NCI-H1105 treated with DMSO at 0.1 percent for 48 hours (cell line): Measurements from ENCODE around the gene KLC1.
"Not testable (repeated sequence)": the region's sequence is repeated elsewhere in the genome, so short reads cannot be mapped to it uniquely, and the experiment has no call there.

Source experiments
- DNase-seq: peaks from one replicate; lab custom pipeline; 2025; lab: John Stamatoyannopoulos, UW

KLC1 gene

DNA sequence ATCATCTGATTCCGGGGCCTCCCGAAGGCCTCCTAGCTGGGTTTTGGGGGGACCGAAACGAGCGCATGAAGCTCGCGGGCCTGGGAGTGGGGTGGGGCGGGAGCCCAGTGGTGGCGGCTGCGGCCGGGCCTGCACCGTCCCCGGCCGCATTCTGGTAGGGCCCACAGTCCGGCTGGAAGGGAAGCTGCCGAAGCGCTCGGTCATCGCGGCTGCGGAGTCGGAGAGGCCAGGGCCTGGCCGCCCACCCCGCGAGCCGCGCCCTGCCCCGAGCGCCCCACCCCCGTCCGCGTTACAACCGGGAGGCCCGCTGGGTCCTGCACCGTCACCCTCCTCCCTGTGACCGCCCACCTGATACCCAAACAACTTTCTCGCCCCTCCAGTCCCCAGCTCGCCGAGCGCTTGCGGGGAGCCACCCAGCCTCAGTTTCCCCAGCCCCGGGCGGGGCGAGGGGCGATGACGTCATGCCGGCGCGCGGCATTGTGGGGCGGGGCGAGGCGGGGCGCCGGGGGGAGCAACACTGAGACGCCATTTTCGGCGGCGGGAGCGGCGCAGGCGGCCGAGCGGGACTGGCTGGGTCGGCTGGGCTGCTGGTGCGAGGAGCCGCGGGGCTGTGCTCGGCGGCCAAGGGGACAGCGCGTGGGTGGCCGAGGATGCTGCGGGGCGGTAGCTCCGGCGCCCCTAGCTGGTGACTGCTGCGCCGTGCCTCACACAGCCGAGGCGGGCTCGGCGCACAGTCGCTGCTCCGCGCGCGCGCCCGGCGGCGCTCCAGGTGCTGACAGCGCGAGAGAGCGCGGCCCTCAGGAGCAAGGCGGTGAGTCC lies at the start of gene KLC1:
TSS of gene KLC1 (plus strand) at position 528 of the 819 bp plus-strand sequence. CDS start 25,354 bp downstream, outside the sequence.
- peak; percentile 51 for DNase-seq

- no peak for DNase-seq
Observed at GRCh38 chr14:103581206-103581605, 47.8 kb upstream of the KLC1 start.

DNA sequence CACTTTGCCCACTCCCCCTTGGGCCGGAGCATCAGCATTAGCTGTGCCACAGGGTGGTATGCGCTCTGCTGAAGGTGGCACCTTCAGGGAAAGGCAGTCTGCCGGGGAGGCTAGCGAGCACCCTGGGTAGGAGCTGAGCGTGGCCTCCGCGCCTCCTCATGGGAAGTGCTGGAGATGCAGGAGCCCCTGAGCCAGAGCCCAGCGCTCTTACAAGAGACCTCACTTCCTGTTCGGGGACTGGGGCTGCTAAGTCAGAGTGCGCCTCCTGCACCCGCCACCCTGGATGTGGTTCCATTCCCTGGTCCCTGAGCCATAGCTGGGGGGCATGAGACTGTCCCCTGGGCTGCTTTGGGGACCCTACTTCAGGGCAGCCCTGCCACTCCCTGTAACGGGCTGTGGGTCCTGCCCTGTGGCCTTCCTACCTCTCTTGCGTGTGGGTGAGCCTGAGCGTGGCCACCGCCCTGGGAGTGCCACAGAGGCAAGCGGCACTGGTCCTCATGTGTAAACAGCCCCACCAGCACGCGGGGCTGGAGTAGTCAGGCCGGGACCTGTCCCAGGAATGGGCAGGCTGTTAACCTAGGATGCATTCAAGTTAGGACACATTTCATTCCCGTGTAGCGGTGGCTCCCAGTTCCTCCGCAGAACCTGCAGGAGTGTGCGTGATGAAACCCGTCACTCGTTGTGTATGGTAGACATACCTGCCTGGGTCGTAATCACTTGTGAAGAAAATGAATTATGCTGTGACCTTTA lies 46.9 kb upstream of the KLC1 start:
- no peak for DNase-seq

DNA sequence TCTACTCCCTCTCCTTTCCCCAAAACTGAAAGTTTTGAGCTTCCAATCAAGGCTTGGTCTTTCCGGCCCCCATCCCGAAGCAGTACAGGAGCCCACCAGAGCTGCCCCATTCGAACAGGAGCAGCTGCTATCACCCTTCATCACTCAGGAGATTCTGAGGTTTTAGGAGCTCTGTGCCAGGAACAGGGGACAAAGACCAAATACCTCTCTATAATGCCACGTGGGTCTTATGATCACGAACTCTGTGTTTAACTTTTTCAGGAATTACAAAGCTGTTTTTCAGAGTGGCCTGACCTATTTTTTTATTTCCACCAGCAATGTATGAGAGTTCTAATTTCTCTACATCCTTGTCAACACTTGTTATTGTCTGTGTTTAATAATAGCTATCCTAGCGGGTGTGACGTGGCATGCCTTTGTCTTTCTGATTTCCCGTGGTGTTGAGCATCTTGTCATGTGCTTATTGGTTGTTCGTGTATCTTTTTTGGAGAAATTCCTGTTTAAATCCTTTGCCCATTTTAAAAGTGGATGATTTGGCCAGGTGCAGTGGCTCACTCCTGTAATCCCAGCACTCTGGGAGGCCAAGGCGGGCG lies 44.6 kb upstream of the KLC1 start:
- no peak for DNase-seq

DNA sequence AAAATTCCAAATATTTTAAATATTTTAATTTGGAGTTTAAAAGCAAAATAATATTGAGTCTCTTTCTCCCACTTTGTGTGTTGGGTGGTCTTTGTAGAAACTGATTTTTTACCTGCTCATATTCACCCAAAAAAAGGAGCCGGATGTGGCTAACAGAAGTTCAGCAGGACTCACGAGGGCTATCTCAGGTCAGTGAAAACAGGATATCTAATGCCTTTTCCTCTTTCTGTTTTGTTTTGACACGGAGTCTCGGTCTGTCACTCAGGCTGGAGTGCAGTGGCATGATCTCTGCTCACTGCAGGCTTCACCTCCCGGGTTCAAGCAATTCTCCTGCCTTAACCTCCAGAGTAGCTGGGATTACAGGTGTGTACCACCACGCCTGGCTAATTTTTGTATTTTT lies 35.4 kb upstream of the KLC1 start:
- no peak for DNase-seq

GRCh38 chr14:103594265-103594664 lies 34.7 kb upstream of the KLC1 start:
- DNase-seq: no peak

GRCh38 chr14:103597623-103598377 lies 31.2 kb upstream of the KLC1 start:
- DNase-seq: no peak

DNA sequence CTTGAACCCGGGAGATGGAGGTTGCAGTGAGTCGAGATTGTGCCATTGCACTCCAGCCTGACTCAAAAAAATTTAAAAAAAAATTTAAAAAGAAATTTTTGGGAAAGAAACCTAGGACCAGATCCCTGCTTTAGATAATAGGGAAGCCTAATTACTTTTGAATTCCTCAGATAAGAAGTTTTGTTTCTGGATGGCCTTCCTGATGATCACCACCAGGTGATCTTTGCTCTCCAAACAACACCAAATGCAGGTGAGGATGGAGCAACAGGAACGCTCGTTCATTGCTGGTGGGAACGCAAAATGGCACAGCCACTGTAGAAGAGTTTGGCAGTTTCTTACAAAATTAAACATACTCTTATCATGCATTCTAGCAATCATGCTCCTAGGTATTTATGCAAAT lies 28.5 kb upstream of the KLC1 start:
- no peak for DNase-seq

GRCh38 chr14:103604620-103605019 lies 24.4 kb upstream of the KLC1 start:
- DNase-seq: no peak

DNA sequence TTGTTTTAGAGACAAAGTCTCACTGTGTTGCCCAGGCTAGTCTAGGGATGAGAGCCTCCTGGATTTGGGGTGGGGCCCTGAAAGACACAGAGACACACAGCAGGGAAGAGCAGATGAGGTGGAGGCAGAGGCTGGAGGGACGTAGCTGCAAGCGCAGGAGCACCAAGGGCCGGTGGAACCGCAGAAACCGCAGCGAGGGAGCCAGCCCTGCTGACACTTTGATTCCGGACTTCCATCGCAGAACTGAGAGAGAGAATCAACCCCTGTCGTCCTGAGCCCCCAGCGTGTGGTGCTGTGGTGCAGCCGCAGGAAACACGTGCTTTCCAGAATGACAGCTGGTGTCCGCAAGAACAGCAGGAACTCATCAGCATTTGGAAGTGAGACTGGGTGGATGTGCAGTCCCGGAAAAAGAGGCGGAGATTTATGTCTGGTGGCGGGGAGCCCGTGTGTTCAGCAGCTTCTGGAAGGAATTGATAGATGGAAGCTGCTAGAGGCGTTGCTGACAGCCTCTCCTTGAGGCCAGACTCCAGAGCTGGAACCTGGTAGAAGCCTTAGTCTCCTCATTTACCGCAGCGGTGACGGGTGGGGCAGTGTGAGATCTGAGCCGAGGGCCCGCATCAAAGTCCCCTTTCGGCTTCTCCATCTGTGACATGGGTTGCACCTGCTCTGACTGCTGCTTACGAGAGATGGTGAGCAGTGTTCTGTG lies 21.9 kb upstream of the KLC1 start:
- peak; percentile 64 for DNase-seq

DNA sequence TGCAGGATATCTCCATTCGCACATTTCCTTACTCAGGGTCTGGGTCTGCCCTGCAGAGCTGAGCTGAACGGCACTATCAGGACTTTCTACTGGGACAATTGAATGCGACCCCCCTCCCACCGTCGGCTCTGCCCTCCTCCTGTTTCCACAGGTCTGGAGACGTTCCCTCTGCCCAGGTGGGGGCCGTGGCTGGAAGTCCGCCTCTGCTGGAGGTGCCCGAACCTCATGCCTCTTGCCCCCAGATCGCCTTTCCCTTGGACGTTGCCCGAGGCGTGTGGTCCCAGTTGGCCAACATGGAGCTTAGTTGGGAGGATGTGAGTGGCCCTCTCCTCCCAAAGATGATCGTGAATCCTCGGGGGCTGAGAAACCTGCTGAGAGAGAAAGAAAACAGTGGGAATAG lies 21.2 kb upstream of the KLC1 start:
- no peak for DNase-seq

- not testable (repeated sequence) for DNase-seq
Observed at GRCh38 chr14:103609081-103609480, 19.9 kb upstream of the KLC1 start.

GRCh38 chr14:103611215-103611614 lies 17.8 kb upstream of the KLC1 start:
- DNase-seq: no peak

DNA sequence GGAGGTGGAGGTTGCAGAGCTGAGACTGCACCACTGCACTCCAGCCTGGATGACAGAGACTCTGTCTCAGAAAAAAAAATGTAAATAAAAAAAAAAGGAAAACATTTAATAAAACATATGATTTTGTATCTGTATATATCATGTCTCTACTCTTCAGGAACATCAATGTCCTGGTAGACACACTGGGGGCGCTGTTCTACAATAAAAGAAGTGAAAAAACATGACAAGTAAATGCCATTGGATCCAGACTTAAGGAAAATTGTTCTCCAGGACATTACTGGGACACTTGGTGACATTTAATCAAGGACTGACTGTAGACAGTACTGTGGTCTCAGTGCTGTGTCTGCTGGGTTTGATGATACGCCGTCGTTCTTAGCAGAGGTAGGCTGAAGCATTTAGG lies 15.5 kb upstream of the KLC1 start:
- DNase-seq: no peak

GRCh38 chr14:103616635-103617300 lies 12.2 kb upstream of the KLC1 start:
- DNase-seq: no peak

GRCh38 chr14:103619057-103619456 lies 10.0 kb upstream of the KLC1 start:
- no peak for DNase-seq

DNA sequence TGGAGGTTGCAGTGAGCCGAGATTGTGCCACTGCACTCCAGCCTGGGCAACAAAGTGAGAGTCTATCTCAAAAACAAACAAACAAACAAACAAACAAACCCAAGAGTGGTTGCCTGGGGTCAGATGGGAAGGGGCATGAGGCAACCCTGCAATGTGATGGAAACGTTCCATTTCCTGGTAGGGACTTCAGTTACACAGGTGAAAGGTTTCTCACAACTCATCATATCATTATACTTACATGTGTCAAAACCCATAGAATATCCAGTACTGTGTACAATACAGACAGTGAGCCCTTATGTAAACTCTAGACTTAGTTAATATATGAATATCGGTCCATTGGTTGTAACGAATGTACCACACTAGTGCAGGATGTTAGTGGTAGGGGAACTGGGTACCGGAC lies 7.2 kb upstream of the KLC1 start:
- DNase-seq: no peak

DNA sequence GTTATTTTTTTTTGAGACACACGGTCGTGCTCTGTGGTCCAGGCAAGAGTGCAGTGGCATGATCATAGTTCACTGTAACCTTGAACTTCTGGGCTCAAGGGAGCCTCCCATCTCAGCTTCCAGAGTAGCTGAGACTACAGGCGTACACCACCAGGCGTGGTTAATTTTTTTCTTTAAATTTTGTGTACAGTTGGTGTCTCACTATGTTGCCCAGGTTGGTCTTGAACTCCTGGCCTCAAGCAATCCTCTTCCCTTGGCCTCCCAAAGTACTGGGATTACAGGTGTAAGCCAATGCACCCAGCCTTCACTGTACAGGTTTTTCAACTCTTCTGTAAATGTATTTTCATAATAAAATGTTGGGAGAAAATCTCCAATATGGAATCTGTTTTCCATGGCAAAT lies 5.7 kb upstream of the KLC1 start:
- DNase-seq: no peak

DNA sequence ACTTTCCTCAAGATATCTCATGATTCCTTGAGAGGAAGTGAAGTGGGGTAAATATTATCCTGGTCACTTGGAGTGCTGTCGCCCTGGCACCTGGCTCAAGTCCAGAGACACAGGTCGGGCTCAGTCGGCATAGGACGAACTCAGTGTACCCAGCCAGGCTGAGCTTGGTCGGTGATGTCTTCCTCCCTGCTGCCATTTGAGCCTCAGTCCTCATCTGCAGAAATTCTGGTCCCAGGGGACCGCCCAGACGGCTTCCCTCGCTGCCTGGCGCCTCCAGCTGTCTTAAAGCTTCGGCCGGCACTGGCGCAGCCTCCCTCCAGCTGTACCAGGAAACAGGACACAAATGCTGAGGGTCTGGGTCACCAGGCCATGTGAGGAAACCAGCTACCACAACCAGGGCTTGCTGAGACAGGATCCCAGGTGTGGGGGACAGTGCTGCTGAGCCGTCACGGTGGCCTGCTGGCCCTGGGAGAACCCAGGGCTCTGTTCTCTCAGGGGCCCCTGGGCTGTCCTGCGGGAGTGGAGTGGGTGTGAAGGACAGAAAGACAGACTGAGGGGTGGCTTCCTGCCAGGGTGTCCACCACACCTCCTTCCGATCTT lies 5.0 kb upstream of the KLC1 start:
- no peak for DNase-seq

DNA sequence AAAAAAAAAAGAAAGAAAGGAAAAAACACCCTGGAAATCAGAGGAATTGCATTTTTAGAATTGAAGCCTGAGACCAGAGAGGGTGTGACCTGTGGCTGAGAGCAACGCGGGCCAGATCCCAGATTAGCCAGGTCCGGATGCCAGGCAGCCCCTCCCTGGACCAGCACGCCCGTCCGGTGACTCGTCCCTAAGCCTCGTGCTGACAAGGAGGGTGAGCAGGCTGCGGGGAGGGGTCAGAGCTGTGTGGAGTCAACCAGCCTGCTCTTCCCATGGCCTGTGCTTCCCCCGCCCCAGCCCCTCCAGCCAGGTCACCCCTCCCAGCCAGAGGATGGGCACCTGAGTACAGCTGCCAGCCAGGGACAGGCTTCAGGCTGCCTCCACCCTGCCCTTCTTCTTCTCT lies 4.2 kb upstream of the KLC1 start:
- DNase-seq: no peak
